H54 (cell line): Measurements from ENCODE around the gene RBM7.

Source experiments
- DNase-seq: peaks from one replicate; pipeline ENCODE4 v3.0.0; 2011; ENCODE audit warnings: low spot score, mixed read lengths; ENCODE audit not compliant: insufficient read length
- FAIRE-seq: peaks from 3 replicates; lab custom pipeline; 2011; peaks lifted over from hg19 to GRCh38; lab: Jason Lieb, UNC
- POLR2A ChIP-seq: IDR thresholded peaks from 2 replicates; pipeline ENCODE4 v1.6.1; 2011; ENCODE audit warnings: low read depth, mild to moderate bottlenecking, low read length

Gene RBM7

GRCh38 chr11:114379394-114380069, 20.9 kb upstream of the RBM7 start:
- FAIRE-seq: no peak
- TF ChIP-seq POLR2A: no peak
- DNase-seq: no peak

GRCh38 chr11:114382509-114382908, 18.0 kb upstream of the RBM7 start:
- no peak for TF ChIP-seq POLR2A
- no peak for DNase-seq
- FAIRE-seq: no peak

GRCh38 chr11:114384487-114384886, 16.0 kb upstream of the RBM7 start:
- FAIRE-seq: no peak

GRCh38 chr11:114386131-114386530, 14.3 kb upstream of the RBM7 start:
- FAIRE-seq (no peak), DNase-seq (no peak)
- no peak for TF ChIP-seq POLR2A

More at GRCh38 chr11:114384487-114384886, 16.0 kb upstream of the RBM7 start:
- no peak for TF ChIP-seq POLR2A
- no peak for DNase-seq

- no peak for FAIRE-seq
- no peak for DNase-seq
- no peak for TF ChIP-seq POLR2A
Observed at GRCh38 chr11:114386545-114386944, 13.9 kb upstream of the RBM7 start.

GRCh38 chr11:114392735-114393667, 7.5 kb upstream of the RBM7 start:
- DNase-seq (no peak), FAIRE-seq (no peak)
- TF ChIP-seq POLR2A: no peak

GRCh38 chr11:114395736-114396135, 4.7 kb upstream of the RBM7 start:
- DNase-seq (no peak), FAIRE-seq (no peak)
- no peak for TF ChIP-seq POLR2A

GRCh38 chr11:114396916-114397315, 3.5 kb upstream of the RBM7 start:
- FAIRE-seq (no peak), DNase-seq (no peak)
- no peak for TF ChIP-seq POLR2A

GRCh38 chr11:114397349-114397982, 3.0 kb upstream of the RBM7 start:
- DNase-seq (no peak), FAIRE-seq (no peak)
- no peak for TF ChIP-seq POLR2A

GRCh38 chr11:114398303-114398920, 2.1 kb upstream of the RBM7 start:
- no peak for TF ChIP-seq POLR2A
- FAIRE-seq (no peak), DNase-seq (no peak)

GRCh38 chr11:114399490-114400215, 813 bp upstream of the RBM7 start:
- FAIRE-seq (peak; percentile 62), DNase-seq (no peak)
- no peak for TF ChIP-seq POLR2A

GRCh38 chr11:114400915-114401223, 403 bp downstream of the RBM7 start:
- FAIRE-seq: no peak
- no peak for TF ChIP-seq POLR2A

GRCh38 chr11:114401311-114401710, 845 bp downstream of the RBM7 start:
- no peak for FAIRE-seq
- no peak for TF ChIP-seq POLR2A

More at GRCh38 chr11:114400915-114401223, 403 bp downstream of the RBM7 start:
- no peak for DNase-seq

More at GRCh38 chr11:114401311-114401710, 845 bp downstream of the RBM7 start:
- no peak for DNase-seq
